OCI-LY7 (cell line): ENCODE measurements around the gene CHRNA3. TPM values are rescaled to one million over a fixed set of nuclear protein-coding genes. Genes with fewer than 3 reads are reported as not detected.

ENCODE experiments used
- BruUV-seq: library from RNA; stranded (reverse); fragments of 400-500 nt; replicated peaks from 2 replicates; lab custom pipeline; 2021; lab: Mats Ljungman, UMichigan
- CTCF ChIA-PET: fragments of 300-600 bp; sonication (Branson Sonifier 250); formaldehyde crosslinking; loops from one replicate; lab custom pipeline; 2022; ENCODE audit warnings: antibody characterized with exemption; ENCODE audit not compliant: unreplicated experiment; lab: Charles Lee
- POLR2A ChIA-PET: fragments of 300-600 bp; sonication (Branson Sonifier 250); formaldehyde crosslinking; loops from one replicate; lab custom pipeline; 2022; ENCODE audit warnings: antibody characterized with exemption; lab: Charles Lee
- DNase-seq: peaks from one replicate; pipeline ENCODE4 v3.0.0-alpha.2; 2015; ENCODE audit warnings: low spot score
- H2AFZ ChIP-seq: fragments of 200-600 bp; sonication (generic), shearing (Covaris generic); 2 replicates; pipeline ENCODE4 v1.6.1; 2014; ENCODE audit warnings: mild to moderate bottlenecking, antibody characterized with exemption, low read length, moderate library complexity
- H3K27ac ChIP-seq: fragments of 200-600 bp; sonication (generic); 2 replicates; pipeline ENCODE4 v1.5.1; 2014; ENCODE audit warnings: mixed run types, low read depth, mild to moderate bottlenecking, moderate library complexity, low read length, inconsistent platforms; ENCODE audit not compliant: poor library complexity, severe bottlenecking
- H3K36me3 ChIP-seq: fragments of 200-600 bp; sonication (generic); 2 replicates; pipeline ENCODE4 v1.6.1; 2014; ENCODE audit warnings: mild to moderate bottlenecking, antibody characterized with exemption, low read length, moderate library complexity, mixed read lengths; ENCODE audit not compliant: insufficient read depth
- H3K4me1 ChIP-seq: fragments of 200-600 bp; sonication (generic); 2 replicates; pipeline ENCODE4 v1.5.1; 2014; ENCODE audit warnings: mild to moderate bottlenecking, low read length; ENCODE audit not compliant: insufficient read depth, poor library complexity, severe bottlenecking
- H3K4me2 ChIP-seq: fragments of 200-600 bp; sonication (generic); 2 replicates; pipeline ENCODE4 v1.6.1; 2014; ENCODE audit warnings: mild to moderate bottlenecking, low read length
- H3K4me3 ChIP-seq: fragments of 200-600 bp; sonication (generic); 2 replicates; pipeline ENCODE4 v1.5.1; 2014; ENCODE audit warnings: mild to moderate bottlenecking, low read depth, low read length; ENCODE audit not compliant: poor library complexity, severe bottlenecking
- H3K79me2 ChIP-seq: fragments of 200-600 bp; sonication (generic); 2 replicates; pipeline ENCODE4 v1.6.1; 2016; ENCODE audit warnings: low read depth, mild to moderate bottlenecking, low read length, moderate library complexity, mixed read lengths; ENCODE audit not compliant: insufficient read depth
- H3K9me2 ChIP-seq: fragments of 200-600 bp; sonication (generic); 2 replicates; pipeline ENCODE4 v1.6.1; 2016; ENCODE audit warnings: mild to moderate bottlenecking, low read length, mixed read lengths; ENCODE audit not compliant: insufficient read depth
- H3K9me3 ChIP-seq: fragments of 200-600 bp; sonication (generic); 2 replicates; pipeline ENCODE4 v1.6.1; 2014; ENCODE audit warnings: mild to moderate bottlenecking, mixed run types, low read length, mixed read lengths
- H4K20me1 ChIP-seq: fragments of 200-600 bp; sonication (generic); 2 replicates; pipeline ENCODE4 v1.6.1; 2014; ENCODE audit warnings: mild to moderate bottlenecking, antibody characterized with exemption, low read length, moderate library complexity, mixed read lengths; ENCODE audit not compliant: insufficient read depth
- EZH2phosphoT487 ChIP-seq: fragments of 200-600 bp; sonication (generic); IDR thresholded peaks from 2 replicates; pipeline ENCODE4 v1.6.1; 2018; ENCODE audit warnings: low read depth, borderline replicate concordance, mild to moderate bottlenecking, mixed run types, antibody characterized with exemption, low read length, moderate library complexity, mixed read lengths
- intact Hi-C: fragments of 100-400 bp; cut with micrococcal nuclease; formaldehyde crosslinking; loops from one replicate; pipeline ENCODE4 v1.10.0; 2022; ENCODE audit not compliant: unreplicated experiment
- total RNA-seq, 2 experiments: library from RNA; depleted of rRNA in 1 of 2; stranded (reverse); fragments of >200 nt in 1 of 2; shearing (Covaris generic) in 1 of 2; gene quantifications; 2 replicates each; pipeline ENCODE4 v1.2.3, GENCODE V29; 2014 to 2022
- TF ChIP-seq, protein P1 (sequence below): fragments of 200-600 bp; sonication (generic); conservative IDR thresholded peaks from 2 replicates; pipeline ENCODE4 v1.5.1; 2014; ENCODE audit warnings: mild to moderate bottlenecking, antibody characterized with exemption, low read length, moderate library complexity, mixed read lengths

The CHRNA3 gene
- total RNA-seq, 2 experiments from 2014 or later, result not detected

DNA sequence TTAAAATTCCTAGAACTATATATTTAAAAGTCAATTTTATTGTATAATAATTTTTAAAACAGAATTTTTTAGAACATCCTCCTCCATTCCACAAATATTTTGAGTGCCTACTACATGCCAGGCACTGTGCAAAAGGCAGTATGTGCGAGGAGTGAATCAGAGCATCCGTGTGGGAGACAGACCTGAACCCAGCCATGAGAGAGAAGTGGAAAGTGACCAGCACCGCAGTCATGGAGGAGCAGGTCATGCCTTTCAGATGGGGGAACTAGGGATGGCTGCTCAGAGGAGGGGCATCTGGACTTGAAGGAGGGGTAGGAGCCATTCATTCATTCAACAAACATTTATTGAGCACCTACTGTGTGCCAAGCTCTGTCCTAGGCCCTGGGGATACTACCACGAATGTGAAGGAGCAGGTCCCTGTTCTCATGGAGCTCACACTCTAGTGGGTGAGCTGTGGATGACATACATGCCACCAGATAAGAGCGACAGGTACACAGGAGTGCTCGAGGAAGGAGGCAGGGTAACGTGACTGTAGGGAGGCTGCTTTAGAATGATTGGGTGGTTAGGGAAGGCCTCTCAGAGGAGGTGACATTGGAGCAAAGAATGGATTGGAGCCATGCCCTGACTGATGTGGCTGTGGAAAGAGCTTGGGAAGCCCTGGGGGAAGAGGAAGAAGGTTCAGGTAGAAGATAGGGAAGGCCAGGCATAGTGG is 3.1 kb upstream of the CHRNA3 start:
- no peak overlapping the region for H2AFZ ChIP-seq
- H3K9me2 ChIP-seq, result no peaks in the 10 kb centered on the region
- H3K4me1 ChIP-seq, result no peaks in the 10 kb centered on the region
- H4K20me1 ChIP-seq, result no peaks in the 10 kb centered on the region
- no TSS peak for BruUV-seq
- TF ChIP-seq, protein P1, sequence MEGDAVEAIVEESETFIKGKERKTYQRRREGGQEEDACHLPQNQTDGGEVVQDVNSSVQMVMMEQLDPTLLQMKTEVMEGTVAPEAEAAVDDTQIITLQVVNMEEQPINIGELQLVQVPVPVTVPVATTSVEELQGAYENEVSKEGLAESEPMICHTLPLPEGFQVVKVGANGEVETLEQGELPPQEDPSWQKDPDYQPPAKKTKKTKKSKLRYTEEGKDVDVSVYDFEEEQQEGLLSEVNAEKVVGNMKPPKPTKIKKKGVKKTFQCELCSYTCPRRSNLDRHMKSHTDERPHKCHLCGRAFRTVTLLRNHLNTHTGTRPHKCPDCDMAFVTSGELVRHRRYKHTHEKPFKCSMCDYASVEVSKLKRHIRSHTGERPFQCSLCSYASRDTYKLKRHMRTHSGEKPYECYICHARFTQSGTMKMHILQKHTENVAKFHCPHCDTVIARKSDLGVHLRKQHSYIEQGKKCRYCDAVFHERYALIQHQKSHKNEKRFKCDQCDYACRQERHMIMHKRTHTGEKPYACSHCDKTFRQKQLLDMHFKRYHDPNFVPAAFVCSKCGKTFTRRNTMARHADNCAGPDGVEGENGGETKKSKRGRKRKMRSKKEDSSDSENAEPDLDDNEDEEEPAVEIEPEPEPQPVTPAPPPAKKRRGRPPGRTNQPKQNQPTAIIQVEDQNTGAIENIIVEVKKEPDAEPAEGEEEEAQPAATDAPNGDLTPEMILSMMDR, result no peak
- TF ChIP-seq EZH2phosphoT487, result no peak
- no peak overlapping the region for H3K27ac ChIP-seq
- no peak for DNase-seq
- CTCF ChIA-PET, result no interaction called here
- H3K9me3 ChIP-seq, result no peaks in the 10 kb centered on the region
- H3K36me3 ChIP-seq, result no peaks in the 10 kb centered on the region
- intact Hi-C loops, result no loop called here
- POLR2A ChIA-PET, result no interaction called here
- no peak overlapping the region for H3K4me3 ChIP-seq
- H3K79me2 ChIP-seq, result no peaks in the 10 kb centered on the region
- H3K4me2 ChIP-seq, result no peak overlapping the region

DNA sequence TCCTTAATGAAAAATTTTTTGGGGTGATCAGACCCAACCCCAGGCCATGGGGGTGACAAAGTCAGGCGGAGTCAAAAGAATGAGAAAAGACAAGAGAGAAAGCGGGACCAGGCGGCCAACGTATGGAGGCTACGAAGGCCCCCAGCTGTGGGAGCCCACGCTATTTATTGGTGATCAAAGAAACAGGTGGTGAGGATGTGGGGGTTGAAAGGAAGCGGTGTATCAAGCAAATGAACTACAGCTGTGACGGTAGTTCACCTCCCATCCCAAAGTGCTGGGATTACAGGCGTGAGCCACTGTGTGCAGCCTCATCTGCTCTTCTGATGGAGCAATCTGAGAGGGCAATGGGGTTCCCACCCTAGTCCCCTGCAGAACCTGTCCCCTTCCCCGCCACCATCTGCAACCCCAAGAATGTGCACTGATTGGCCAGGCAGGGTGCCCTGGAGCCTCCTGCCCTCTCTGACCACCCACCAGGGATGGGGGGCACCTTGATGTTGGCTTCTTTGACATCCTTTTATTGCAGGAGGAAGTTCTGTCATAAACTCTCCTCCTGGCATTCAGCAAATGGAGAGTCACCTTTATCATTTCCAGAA is 1.1 kb upstream of the CHRNA3 start:
- ChIA-PET CTCF (no interaction called here), POLR2A (no interaction called here)
- H3K4me3 ChIP-seq, result no peak overlapping the region
- H3K9me2 ChIP-seq, result no peaks in the 10 kb centered on the region
- H3K79me2 ChIP-seq, result no peaks in the 10 kb centered on the region
- H3K27ac ChIP-seq, result no peak overlapping the region
- H4K20me1 ChIP-seq, result no peaks in the 10 kb centered on the region
- BruUV-seq, result no TSS peak
- DNase-seq, result no peak
- H3K4me2 ChIP-seq, result no peak overlapping the region
- H2AFZ ChIP-seq, result no peak overlapping the region
- H3K4me1 ChIP-seq, result no peaks in the 10 kb centered on the region
- no peaks in the 10 kb centered on the region for H3K9me3 ChIP-seq
- TF ChIP-seq EZH2phosphoT487, result no peak
- TF ChIP-seq, protein P1, result no peak
- intact Hi-C loops, result no loop called here
- no peaks in the 10 kb centered on the region for H3K36me3 ChIP-seq

DNA sequence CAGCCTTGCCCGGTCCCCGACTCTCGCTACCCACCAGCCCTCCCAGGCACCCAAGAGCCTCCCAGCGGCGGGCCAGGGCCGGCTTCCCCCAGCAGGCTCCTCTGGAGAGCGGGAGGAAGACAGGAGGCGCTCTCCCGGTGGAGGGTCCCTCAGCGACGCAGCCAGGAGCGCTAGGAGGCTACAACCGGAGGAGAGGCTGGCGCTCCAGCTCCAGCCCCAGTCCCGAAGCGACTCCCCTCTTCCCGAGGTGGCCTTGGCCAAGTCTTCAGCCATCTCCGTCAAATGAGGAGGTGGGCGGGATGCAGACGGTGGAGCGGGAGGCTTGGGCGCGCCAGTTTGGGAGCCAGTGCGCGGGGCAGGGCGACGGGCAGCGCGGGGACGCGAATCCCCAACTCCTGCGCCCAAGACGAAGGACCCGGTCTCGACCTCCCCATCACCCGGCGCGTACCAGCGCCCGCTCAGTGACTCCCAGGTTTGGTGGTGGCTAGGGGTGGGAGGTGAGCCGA is 722 bp downstream of the CHRNA3 start:
- Histone ChIP-seq H3K9me2 (no peaks in the 10 kb centered on the region), H2AFZ (no peak overlapping the region), H3K79me2 (no peaks in the 10 kb centered on the region), H3K9me3 (no peaks in the 10 kb centered on the region), H3K36me3 (no peaks in the 10 kb centered on the region), H3K27ac (no peak overlapping the region), H3K4me2 (no peak overlapping the region), H3K4me1 (no peaks in the 10 kb centered on the region), H3K4me3 (no peak overlapping the region), H4K20me1 (no peaks in the 10 kb centered on the region)
- intact Hi-C loops, result no loop called here
- no peak for DNase-seq
- TF ChIP-seq EZH2phosphoT487, result no peak
- TF ChIP-seq, protein P1, result no peak
- ChIA-PET CTCF (no interaction called here), POLR2A (no interaction called here)
- BruUV-seq, result no TSS peak
